MCF 10A (cell line): ENCODE measurements around the gene PDIA5. TPM values are rescaled to one million over a fixed set of nuclear protein-coding genes. Genes with fewer than 3 reads are reported as not detected.

ENCODE experiments used
- BruUV-seq: library from RNA; stranded (reverse); fragments of 400-500 nt; replicated peaks from 2 replicates; lab custom pipeline; 2021; lab: Mats Ljungman, UMichigan
- CTCF ChIA-PET: fragments of 300-600 bp; sonication (Branson Sonifier 250); formaldehyde crosslinking; extraction: SDS; loops from one replicate; lab custom pipeline; 2021; ENCODE audit warnings: antibody characterized with exemption, inconsistent platforms; lab: Yijun Ruan, JAX
- POLR2A ChIA-PET: fragments of 300-600, 350-650 bp; sonication (Branson Sonifier 250); formaldehyde crosslinking; extraction: SDS; loops from one replicate; lab custom pipeline; 2020; ENCODE audit warnings: antibody characterized with exemption, inconsistent platforms; lab: Yijun Ruan, JAX
- DNase-seq: peaks from one replicate; pipeline ENCODE4 v3.0.0-alpha.2; 2018; ENCODE audit not compliant: unreplicated experiment
- H3K27ac Mint-ChIP-seq: one replicate; pipeline ENCODE4 v1.8.0; 2022; ENCODE audit warnings: mild to moderate bottlenecking, low read depth, mixed read lengths; ENCODE audit not compliant: unreplicated experiment
- H3K27me3 Mint-ChIP-seq: one replicate; pipeline ENCODE4 v1.8.0; 2022; ENCODE audit warnings: mixed read lengths; ENCODE audit not compliant: insufficient read depth, unreplicated experiment
- H3K36me3 Mint-ChIP-seq: one replicate; pipeline ENCODE4 v1.8.0; 2022; ENCODE audit warnings: mild to moderate bottlenecking, moderate library complexity, mixed read lengths; ENCODE audit not compliant: insufficient read depth, unreplicated experiment
- H3K4me1 Mint-ChIP-seq: one replicate; pipeline ENCODE4 v1.8.0; 2022; ENCODE audit warnings: mixed read lengths; ENCODE audit not compliant: insufficient read depth, unreplicated experiment
- H3K4me3 Mint-ChIP-seq: one replicate; pipeline ENCODE4 v1.8.0; 2022; ENCODE audit warnings: mild to moderate bottlenecking, moderate library complexity, mixed read lengths; ENCODE audit not compliant: unreplicated experiment
- H3K9me3 Mint-ChIP-seq: one replicate; pipeline ENCODE4 v1.8.0; 2022; ENCODE audit warnings: mixed read lengths; ENCODE audit not compliant: unreplicated experiment
- intact Hi-C: fragments of 100-400 bp; cut with micrococcal nuclease; formaldehyde crosslinking; loops from 2 replicates; pipeline ENCODE4 v1.14.1; 2022
- total RNA-seq: library from RNA; stranded (reverse); gene quantifications from 2 replicates; pipeline ENCODE4 v1.2.3, GENCODE V29; 2022
- TF ChIP-seq, protein P1 (sequence below): fragments of 200-600 bp; IDR thresholded peaks from one replicate; pipeline ENCODE4 v1.8.0; 2022; ENCODE audit warnings: antibody characterized with exemption, mild to moderate bottlenecking; ENCODE audit not compliant: unreplicated experiment

Gene PDIA5
- total RNA-seq, 1 experiment from 2014 or later, result 47.7 TPM

DNA sequence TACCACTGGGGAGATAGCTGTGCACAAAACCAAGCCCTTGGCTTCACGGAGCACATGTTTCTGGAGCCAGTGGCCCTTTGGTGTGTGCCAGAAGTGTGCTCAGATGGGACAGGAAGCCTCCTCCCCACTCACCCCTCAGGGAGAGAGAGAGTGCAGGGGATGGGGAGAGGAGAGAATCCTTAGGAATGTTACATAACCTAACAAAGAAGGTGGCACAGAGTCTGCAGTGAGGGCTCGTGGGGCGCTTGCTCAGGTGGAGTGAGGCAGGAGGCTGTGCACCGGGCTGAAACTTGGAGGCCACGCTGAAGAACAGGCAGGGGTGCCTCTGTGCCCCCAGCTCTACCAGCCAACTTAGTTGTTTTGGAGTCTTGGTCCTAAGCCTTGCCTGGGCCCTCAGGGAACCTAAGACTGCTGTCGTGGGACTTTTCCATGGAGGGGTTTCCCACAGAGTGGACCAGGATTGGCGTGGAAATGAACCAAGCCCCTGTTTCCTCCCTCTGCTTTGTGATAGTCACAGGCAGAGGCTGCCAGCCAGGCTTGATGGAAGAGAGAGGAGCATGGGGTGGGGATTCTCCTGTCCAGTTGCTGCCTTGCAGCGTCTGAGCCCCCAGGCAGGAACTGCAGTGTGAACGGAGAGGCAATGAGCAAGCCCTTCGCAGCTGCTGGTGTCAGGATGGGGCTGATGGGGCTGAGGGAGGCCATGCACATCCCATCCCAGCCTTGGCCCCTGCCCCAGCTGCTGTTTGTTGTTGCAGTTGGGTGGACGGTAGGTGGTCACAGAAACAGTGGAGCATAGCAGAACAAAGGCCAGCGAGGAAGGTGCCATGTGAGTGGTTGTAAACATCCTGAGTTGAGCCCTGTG is 32.7 kb downstream of the PDIA5 start:
- intact Hi-C loops, result no loop called here
- no peaks in the 10 kb centered on the region for H3K9me3 Mint-ChIP-seq
- no peaks in the 10 kb centered on the region for H3K27me3 Mint-ChIP-seq
- POLR2A ChIA-PET, result interaction anchor here (0.7 kb wide), 1 partner anchor 24 kb away, joined by 3 read pairs; no protein-coding TSS in a partner anchor
- no peak for DNase-seq
- CTCF ChIA-PET, result interaction anchor here (1.1 kb wide), 2 partner anchors 16 to 240 kb away, joined by 3 read pairs; no protein-coding TSS in a partner anchor
- no peak overlapping the region for H3K4me3 Mint-ChIP-seq
- H3K27ac Mint-ChIP-seq, result no peak overlapping the region
- H3K4me1 Mint-ChIP-seq, result peaks cover 20% of the 10 kb centered on the region
- H3K36me3 Mint-ChIP-seq, result peaks cover 54% of the 10 kb centered on the region
- no TSS peak for BruUV-seq
- TF ChIP-seq, protein P1, sequence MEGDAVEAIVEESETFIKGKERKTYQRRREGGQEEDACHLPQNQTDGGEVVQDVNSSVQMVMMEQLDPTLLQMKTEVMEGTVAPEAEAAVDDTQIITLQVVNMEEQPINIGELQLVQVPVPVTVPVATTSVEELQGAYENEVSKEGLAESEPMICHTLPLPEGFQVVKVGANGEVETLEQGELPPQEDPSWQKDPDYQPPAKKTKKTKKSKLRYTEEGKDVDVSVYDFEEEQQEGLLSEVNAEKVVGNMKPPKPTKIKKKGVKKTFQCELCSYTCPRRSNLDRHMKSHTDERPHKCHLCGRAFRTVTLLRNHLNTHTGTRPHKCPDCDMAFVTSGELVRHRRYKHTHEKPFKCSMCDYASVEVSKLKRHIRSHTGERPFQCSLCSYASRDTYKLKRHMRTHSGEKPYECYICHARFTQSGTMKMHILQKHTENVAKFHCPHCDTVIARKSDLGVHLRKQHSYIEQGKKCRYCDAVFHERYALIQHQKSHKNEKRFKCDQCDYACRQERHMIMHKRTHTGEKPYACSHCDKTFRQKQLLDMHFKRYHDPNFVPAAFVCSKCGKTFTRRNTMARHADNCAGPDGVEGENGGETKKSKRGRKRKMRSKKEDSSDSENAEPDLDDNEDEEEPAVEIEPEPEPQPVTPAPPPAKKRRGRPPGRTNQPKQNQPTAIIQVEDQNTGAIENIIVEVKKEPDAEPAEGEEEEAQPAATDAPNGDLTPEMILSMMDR, result no peak

DNA sequence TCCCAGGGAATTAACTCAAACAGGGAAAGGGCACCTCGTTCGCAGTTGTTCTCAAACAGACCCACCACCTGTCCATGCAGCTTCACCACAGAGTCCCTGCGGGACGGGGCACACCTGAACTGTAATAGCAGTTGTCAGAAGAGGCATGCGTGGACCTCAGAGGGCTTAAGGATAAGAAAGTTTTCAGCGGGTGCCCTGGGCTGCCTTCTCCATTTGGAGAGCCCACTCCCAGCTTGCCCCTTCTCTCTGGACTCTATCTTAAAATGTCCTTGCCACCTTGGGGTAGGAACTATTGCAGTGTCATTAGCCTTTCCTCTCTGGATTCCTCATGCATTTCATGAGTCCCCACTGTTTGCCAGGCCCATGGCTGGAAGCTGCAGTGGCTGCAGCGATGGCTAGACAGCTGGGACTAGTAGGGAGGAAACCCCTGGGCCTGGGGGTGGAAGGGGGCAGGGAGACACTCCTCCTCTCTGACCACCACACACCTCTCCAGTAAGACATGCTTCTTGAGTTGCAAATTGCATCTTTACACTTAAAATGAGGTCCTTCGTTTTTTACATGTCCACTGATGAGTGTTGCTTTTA is 33.5 kb downstream of the PDIA5 start:
- CTCF ChIA-PET, result interaction anchor here (0.6 to 1.1 kb wide), 3 partner anchors 71 to 241 kb away, joined by 3 to 4 read pairs (median 3); no protein-coding TSS in a partner anchor
- H3K4me3 Mint-ChIP-seq, result no peak overlapping the region
- no peaks in the 10 kb centered on the region for H3K27me3 Mint-ChIP-seq
- BruUV-seq, result no TSS peak
- H3K9me3 Mint-ChIP-seq, result no peaks in the 10 kb centered on the region
- peaks cover 50% of the 10 kb centered on the region for H3K36me3 Mint-ChIP-seq
- H3K27ac Mint-ChIP-seq, result no peak overlapping the region
- POLR2A ChIA-PET, result no interaction called here
- no peak for DNase-seq
- intact Hi-C loops, result no loop called here
- TF ChIP-seq, protein P1, result no peak
- peaks cover 20% of the 10 kb centered on the region for H3K4me1 Mint-ChIP-seq

DNA sequence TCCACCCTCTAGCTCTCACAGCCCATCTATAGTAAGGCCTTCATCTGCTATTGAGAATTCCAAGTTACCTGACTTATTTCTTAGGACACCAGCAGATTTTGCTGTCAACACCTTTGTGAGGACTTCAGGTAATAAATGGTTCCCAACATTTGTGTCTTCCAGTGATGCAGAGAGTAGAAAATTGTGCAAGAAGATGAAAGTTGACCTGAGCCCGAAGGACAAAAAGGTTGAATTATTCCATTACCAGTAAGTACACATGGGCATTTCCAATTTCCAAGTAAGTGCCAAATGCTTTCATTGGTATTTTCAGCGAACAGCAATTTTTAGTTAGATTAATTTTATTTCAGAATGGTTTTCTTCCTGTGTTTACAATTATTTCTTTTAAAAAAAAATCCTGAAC is 35.4 kb downstream of the PDIA5 start:
- TF ChIP-seq, protein P1, result no peak
- Mint-ChIP-seq H3K27me3 (no peaks in the 10 kb centered on the region), H3K4me3 (no peak overlapping the region), H3K9me3 (no peaks in the 10 kb centered on the region), H3K36me3 (peaks cover 55% of the 10 kb centered on the region), H3K4me1 (peaks cover 20% of the 10 kb centered on the region), H3K27ac (no peak overlapping the region)
- intact Hi-C loops, result no loop called here
- ChIA-PET POLR2A (interaction anchor here (0.5 to 1.0 kb wide), 3 partner anchors 31 to 484 kb away, joined by 3 to 4 read pairs (median 3); no protein-coding TSS in a partner anchor), CTCF (no interaction called here)
- BruUV-seq, result no TSS peak
- no peak for DNase-seq

DNA sequence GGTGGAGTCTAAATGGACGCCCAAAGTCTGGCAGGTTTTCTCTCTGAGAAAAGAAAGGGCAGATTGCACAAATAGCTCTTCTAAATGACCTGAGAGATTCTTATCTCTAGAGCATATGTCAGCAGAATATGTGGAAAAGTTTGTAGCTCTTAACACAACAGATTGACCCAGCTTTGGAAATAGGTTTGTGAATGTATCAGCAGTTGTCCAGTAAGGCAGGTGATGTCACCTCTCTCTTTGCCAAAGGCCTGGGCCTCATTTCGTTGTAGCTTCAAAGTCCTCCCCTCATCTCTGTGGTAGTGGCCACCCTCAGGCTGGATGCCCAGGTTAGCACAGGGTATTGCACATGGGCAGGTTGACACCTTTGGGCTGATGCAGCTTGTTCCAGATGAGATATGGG is 36.0 kb downstream of the PDIA5 start:
- CTCF ChIA-PET, result no interaction called here
- BruUV-seq, result TSS peak; percentile 18
- TF ChIP-seq, protein P1, result no peak
- Mint-ChIP-seq H3K9me3 (no peaks in the 10 kb centered on the region), H3K4me3 (no peak overlapping the region), H3K27ac (no peak overlapping the region), H3K36me3 (peaks cover 56% of the 10 kb centered on the region), H3K27me3 (no peaks in the 10 kb centered on the region), H3K4me1 (peaks cover 20% of the 10 kb centered on the region)
- DNase-seq, result no peak
- POLR2A ChIA-PET, result interaction anchor here (0.6 to 1.0 kb wide), 2 partner anchors 32 to 139 kb away, joined by 3 to 4 read pairs; no protein-coding TSS in a partner anchor
- intact Hi-C loops, result no loop called here
